A549 (cell line): ENCODE measurements around the gene PCGF3. TPM values are rescaled to one million over a fixed set of nuclear protein-coding genes. Genes with fewer than 3 reads are reported as not detected.

Source experiments
- ATAC-seq, 2 experiments: fragments of 200-7000 bp in 1 of 2; fragments of >200 bp in 1 of 2; cut with Nextera tagmentation in 1 of 2; cut with Tn5 transposase in 1 of 2; 3 replicates each; pipeline versions ENCODE4 v1.8.0 to v1.9.1; 2018 to 2020; ENCODE audit warnings: mild to moderate bottlenecking in 1 of 2, moderate library complexity in 1 of 2
- CTCF ChIA-PET: fragments of 300-600 bp; sonication (Branson Sonifier 250); formaldehyde crosslinking; extraction: SDS; loops from one replicate; lab custom pipeline; 2021; ENCODE audit warnings: antibody characterized with exemption, inconsistent platforms; lab: Yijun Ruan, JAX
- POLR2A ChIA-PET: fragments of 350-600 bp; formaldehyde crosslinking; extraction: SDS; loops from one replicate; lab custom pipeline; 2021; ENCODE audit warnings: antibody characterized with exemption, inconsistent platforms; lab: Yijun Ruan, JAX
- DNase-seq, 2 experiments: peaks; one replicate each; pipeline versions ENCODE4 v3.0.0 to v3.0.0-alpha.2; 2011 to 2016; ENCODE audit warnings: low read depth in 1 of 2, low spot score in 1 of 2
- FAIRE-seq: peaks from 2 replicates; lab custom pipeline; 2011; peaks lifted over from hg19 to GRCh38; lab: Jason Lieb, UNC
- H3K27ac ChIP-seq, 2 experiments: fragments of >200 bp; sonication (Bioruptor Twin); formaldehyde crosslinking; 3 replicates each; pipeline ENCODE4 v1.5.1; 2016 to 2017
- H3K4me1 ChIP-seq: fragments of >200 bp; sonication (Bioruptor Twin); formaldehyde crosslinking; 3 replicates; pipeline ENCODE4 v1.6.1; 2016
- H3K4me2 ChIP-seq: fragments of >200 bp; sonication (Bioruptor Twin); formaldehyde crosslinking; 3 replicates; pipeline ENCODE4 v1.6.1; 2016
- H3K4me3 ChIP-seq: fragments of >200 bp; sonication (Bioruptor Twin); formaldehyde crosslinking; 3 replicates; pipeline ENCODE4 v1.5.1; 2016
- H3K9me3 ChIP-seq: fragments of >200 bp; sonication (Bioruptor Twin); formaldehyde crosslinking; 3 replicates; pipeline ENCODE4 v1.6.1; 2016
- BHLHE40 ChIP-seq: IDR thresholded peaks from 2 replicates; pipeline ENCODE4 v1.6.1; 2012; ENCODE audit warnings: low read depth, low read length, inconsistent platforms
- CBX8 ChIP-seq: fragments of 200-600 bp; sonication (generic); IDR thresholded peaks from 2 replicates; pipeline ENCODE4 v1.6.1; 2016
- CHD4 ChIP-seq: fragments of 200-600 bp; sonication (generic); IDR thresholded peaks from 2 replicates; pipeline ENCODE4 v1.6.1; 2016; ENCODE audit warnings: antibody characterized with exemption, mild to moderate bottlenecking, borderline replicate concordance
- EHF ChIP-seq: fragments of 250-450 bp; sonication (Bioruptor Pico); IDR thresholded peaks from 2 replicates; pipeline ENCODE4 v1.5.0; 2020; ENCODE audit warnings: mild to moderate bottlenecking
- EP300 ChIP-seq, 2 experiments: fragments of >200 bp; sonication (Bioruptor Twin); formaldehyde crosslinking; IDR thresholded peaks; 2 replicates in 1 of 2; 3 replicates in 1 of 2; pipeline ENCODE4 v1.6.1; 2016 to 2017
- FOSB ChIP-seq: fragments of 250-450 bp; sonication (Bioruptor Pico); IDR thresholded peaks from 2 replicates; pipeline ENCODE4 v1.5.0; 2020; ENCODE audit warnings: mild to moderate bottlenecking, moderate library complexity
- FOSL2 ChIP-seq, 2 experiments: fragments of 450-650 bp in 1 of 2; fragments of >200 bp in 1 of 2; sonication (Bioruptor Twin) in 1 of 2; formaldehyde crosslinking; IDR thresholded peaks; 2 replicates each; pipeline versions ENCODE4 v1.5.0 to v1.6.1; 2016 to 2020; ENCODE audit warnings: mild to moderate bottlenecking in 1 of 2, moderate library complexity in 1 of 2
- GATA3 ChIP-seq: IDR thresholded peaks from 2 replicates; pipeline ENCODE4 v1.6.1; 2012; ENCODE audit warnings: borderline replicate concordance
- JUN ChIP-seq, 2 experiments: fragments of >200 bp; sonication (Bioruptor Twin); formaldehyde crosslinking; IDR thresholded peaks; 2 replicates in 1 of 2; 3 replicates in 1 of 2; pipeline ENCODE4 v1.6.1; 2016 to 2017
- JUNB ChIP-seq: fragments of >200 bp; sonication (Bioruptor Twin); formaldehyde crosslinking; IDR thresholded peaks from 2 replicates; pipeline ENCODE4 v1.6.1; 2016
- MAFK ChIP-seq: fragments of 450-650 bp; IDR thresholded peaks from 2 replicates; pipeline ENCODE4 v1.6.1; 2014; ENCODE audit not compliant: partially characterized antibody
- MYC ChIP-seq: IDR thresholded peaks from 2 replicates; pipeline ENCODE4 v1.6.1; 2012; ENCODE audit warnings: mild to moderate bottlenecking, inconsistent platforms, low read length, improper control_type of control experiment, borderline replicate concordance
- NR3C1 ChIP-seq: fragments of >200 bp; sonication (Bioruptor Twin); formaldehyde crosslinking; IDR thresholded peaks from 3 replicates; pipeline ENCODE4 v1.6.1; 2017
- PBX3 ChIP-seq: IDR thresholded peaks from 2 replicates; pipeline ENCODE4 v1.6.1; 2012
- PHF8 ChIP-seq: fragments of 200-600 bp; sonication (generic); IDR thresholded peaks from 2 replicates; pipeline ENCODE4 v1.6.1; 2016; ENCODE audit warnings: low read depth, mild to moderate bottlenecking, antibody characterized with exemption, moderate library complexity, borderline replicate concordance
- POLR2A ChIP-seq: IDR thresholded peaks from 2 replicates; pipeline ENCODE4 v1.6.1; 2012; ENCODE audit warnings: mild to moderate bottlenecking, low read length
- POLR2AphosphoS2 ChIP-seq: conservative IDR thresholded peaks from 2 replicates; pipeline ENCODE4 v1.6.1; 2012; ENCODE audit warnings: low read length, improper control_type of control experiment, inconsistent platforms
- RAD21 ChIP-seq, 2 experiments: fragments of >200 bp in 1 of 2; sonication (Bioruptor Twin) in 1 of 2; formaldehyde crosslinking in 1 of 2; IDR thresholded peaks in 1 of 2; conservative IDR thresholded peaks in 1 of 2; 2 replicates in 1 of 2; 3 replicates in 1 of 2; pipeline ENCODE4 v1.6.1; 2012 to 2018; ENCODE audit warnings: inconsistent platforms in 1 of 2
- RARB ChIP-seq: fragments of 250-450 bp; sonication (Bioruptor Pico); IDR thresholded peaks from 2 replicates; pipeline ENCODE4 v1.8.0; 2021; ENCODE audit warnings: mild to moderate bottlenecking, moderate library complexity
- SMC3 ChIP-seq: fragments of >200 bp; sonication (Bioruptor Twin); formaldehyde crosslinking; IDR thresholded peaks from 3 replicates; pipeline ENCODE4 v1.6.1; 2018; ENCODE audit warnings: inconsistent platforms
- TFCP2L1 ChIP-seq: fragments of 250-450 bp; sonication (Bioruptor Pico); IDR thresholded peaks from 2 replicates; pipeline ENCODE4 v1.5.0; 2021; ENCODE audit warnings: mild to moderate bottlenecking
- TP53 ChIP-seq: fragments of 250-450 bp; sonication (Bioruptor Pico); IDR thresholded peaks from 2 replicates; pipeline ENCODE4 v1.5.0; 2021; ENCODE audit warnings: mild to moderate bottlenecking, moderate library complexity
- ZFP36 ChIP-seq: fragments of 450-650 bp; IDR thresholded peaks from 2 replicates; pipeline ENCODE4 v1.6.1; 2014; ENCODE audit warnings: borderline replicate concordance; ENCODE audit not compliant: partially characterized antibody
- WGBS: methylation state at CpG from one replicate; pipeline ENCODE4 v1.1.6; 2017; ENCODE audit errors: missing lambda C conversion rate; 5-methylcytosine and 5-hydroxymethylcytosine counted together
- polyA plus RNA-seq, 4 experiments: library from polyadenylated mRNA; depleted of rRNA in 3 of 4; stranded (reverse); fragments of >200 nt; fragmentation: RNase III in 1 of 4; extraction: RNeasy Plus Mini Kit Qiagen cat#74134 plus additional on column Dnase treatment in 1 of 4; gene quantifications; 2 replicates in 3 of 4; 3 replicates in 1 of 4; pipeline ENCODE4 v1.2.3, GENCODE V29; 2011 to 2017
- TF ChIP-seq, protein P1 (sequence below): fragments of 450-650 bp; IDR thresholded peaks from 2 replicates; pipeline ENCODE4 v1.6.1; 2014; ENCODE audit warnings: antibody characterized with exemption
- TF ChIP-seq, protein P2 (sequence below): IDR thresholded peaks from 2 replicates; pipeline ENCODE4 v1.6.1; 2012; ENCODE audit warnings: low read depth, borderline replicate concordance
- TF ChIP-seq, protein P3 (sequence below): fragments of 250-450 bp; sonication (Bioruptor Pico); IDR thresholded peaks from 2 replicates; pipeline ENCODE4 v1.5.0; 2021; ENCODE audit warnings: mild to moderate bottlenecking, moderate library complexity, borderline replicate concordance
- TF ChIP-seq, protein P4 (sequence below): fragments of >200 bp; sonication (Bioruptor Twin); formaldehyde crosslinking; IDR thresholded peaks from 3 replicates; pipeline ENCODE4 v1.6.1; 2016
- TF ChIP-seq, protein P5 (sequence below): IDR thresholded peaks from 2 replicates; pipeline ENCODE4 v1.6.1; 2012

Gene PCGF3
- polyA plus RNA-seq, 2 of the 4 experiments (the other 2 are of a cell fraction) = 15.9 to 21.0 TPM

DNA sequence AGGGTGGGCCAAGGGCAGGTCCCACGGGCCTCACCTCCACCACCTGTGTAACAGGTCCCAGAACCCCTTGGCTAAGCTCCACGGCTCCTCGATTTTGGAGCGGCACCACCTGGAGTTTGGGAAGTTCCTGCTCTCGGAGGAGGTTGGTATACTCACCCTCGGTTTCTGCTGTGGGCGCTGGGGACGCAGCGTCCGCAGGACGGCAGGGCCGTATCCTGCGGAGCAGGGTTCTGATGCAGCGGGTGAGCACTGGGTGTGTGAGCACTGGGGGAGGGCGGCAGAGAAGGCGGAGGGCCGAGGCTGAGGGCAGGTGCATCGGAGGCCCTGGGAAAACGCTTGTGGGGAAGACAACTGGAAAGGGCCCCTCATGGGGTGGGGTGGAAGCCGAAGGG lies 42.6 kb upstream of the PCGF3 start:
- POLR2A ChIA-PET = no interaction called here

GRCh38 chr4:663438-664428 lies 41.9 kb upstream of the PCGF3 start:
- H3K4me3 ChIP-seq = no peak overlapping the region
- no peak for FAIRE-seq
- POLR2A ChIA-PET = interaction anchor here (1.5 kb wide), 1 partner anchor 11 kb away, joined by 4 read pairs; the partner anchor contains the start of genes ATP5ME and MYL5
- TF ChIP-seq ZFP36 (no peak), MYC (no peak), JUN (IDR thresholded peaks at IDR 0.05) (no peak), FOSL2 (IDR thresholded peaks at IDR 0.05) (no peak), FOSL2 (CRISPR knock-in tag; IDR thresholded peaks at IDR 0.05) (no peak), PBX3 (no peak), TFCP2L1 (CRISPR knock-in tag) (no peak), PHF8 (no peak), MAFK (no peak)
- TF ChIP-seq, protein P1, sequence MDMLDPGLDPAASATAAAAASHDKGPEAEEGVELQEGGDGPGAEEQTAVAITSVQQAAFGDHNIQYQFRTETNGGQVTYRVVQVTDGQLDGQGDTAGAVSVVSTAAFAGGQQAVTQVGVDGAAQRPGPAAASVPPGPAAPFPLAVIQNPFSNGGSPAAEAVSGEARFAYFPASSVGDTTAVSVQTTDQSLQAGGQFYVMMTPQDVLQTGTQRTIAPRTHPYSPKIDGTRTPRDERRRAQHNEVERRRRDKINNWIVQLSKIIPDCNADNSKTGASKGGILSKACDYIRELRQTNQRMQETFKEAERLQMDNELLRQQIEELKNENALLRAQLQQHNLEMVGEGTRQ = no peak
- TF ChIP-seq, protein P2, sequence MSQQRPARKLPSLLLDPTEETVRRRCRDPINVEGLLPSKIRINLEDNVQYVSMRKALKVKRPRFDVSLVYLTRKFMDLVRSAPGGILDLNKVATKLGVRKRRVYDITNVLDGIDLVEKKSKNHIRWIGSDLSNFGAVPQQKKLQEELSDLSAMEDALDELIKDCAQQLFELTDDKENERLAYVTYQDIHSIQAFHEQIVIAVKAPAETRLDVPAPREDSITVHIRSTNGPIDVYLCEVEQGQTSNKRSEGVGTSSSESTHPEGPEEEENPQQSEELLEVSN = no peak
- TF ChIP-seq, protein P3, sequence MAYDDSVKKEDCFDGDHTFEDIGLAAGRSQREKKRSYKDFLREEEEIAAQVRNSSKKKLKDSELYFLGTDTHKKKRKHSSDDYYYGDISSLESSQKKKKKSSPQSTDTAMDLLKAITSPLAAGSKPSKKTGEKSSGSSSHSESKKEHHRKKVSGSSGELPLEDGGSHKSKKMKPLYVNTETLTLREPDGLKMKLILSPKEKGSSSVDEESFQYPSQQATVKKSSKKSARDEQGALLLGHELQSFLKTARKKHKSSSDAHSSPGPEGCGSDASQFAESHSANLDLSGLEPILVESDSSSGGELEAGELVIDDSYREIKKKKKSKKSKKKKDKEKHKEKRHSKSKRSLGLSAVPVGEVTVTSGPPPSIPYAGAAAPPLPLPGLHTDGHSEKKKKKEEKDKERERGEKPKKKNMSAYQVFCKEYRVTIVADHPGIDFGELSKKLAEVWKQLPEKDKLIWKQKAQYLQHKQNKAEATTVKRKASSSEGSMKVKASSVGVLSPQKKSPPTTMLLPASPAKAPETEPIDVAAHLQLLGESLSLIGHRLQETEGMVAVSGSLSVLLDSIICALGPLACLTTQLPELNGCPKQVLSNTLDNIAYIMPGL (CRISPR knock-in tag) = no peak
- TF ChIP-seq, protein P4, sequence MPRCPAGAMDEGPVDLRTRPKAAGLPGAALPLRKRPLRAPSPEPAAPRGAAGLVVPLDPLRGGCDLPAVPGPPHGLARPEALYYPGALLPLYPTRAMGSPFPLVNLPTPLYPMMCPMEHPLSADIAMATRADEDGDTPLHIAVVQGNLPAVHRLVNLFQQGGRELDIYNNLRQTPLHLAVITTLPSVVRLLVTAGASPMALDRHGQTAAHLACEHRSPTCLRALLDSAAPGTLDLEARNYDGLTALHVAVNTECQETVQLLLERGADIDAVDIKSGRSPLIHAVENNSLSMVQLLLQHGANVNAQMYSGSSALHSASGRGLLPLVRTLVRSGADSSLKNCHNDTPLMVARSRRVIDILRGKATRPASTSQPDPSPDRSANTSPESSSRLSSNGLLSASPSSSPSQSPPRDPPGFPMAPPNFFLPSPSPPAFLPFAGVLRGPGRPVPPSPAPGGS = no peak
- TF ChIP-seq, protein P5, sequence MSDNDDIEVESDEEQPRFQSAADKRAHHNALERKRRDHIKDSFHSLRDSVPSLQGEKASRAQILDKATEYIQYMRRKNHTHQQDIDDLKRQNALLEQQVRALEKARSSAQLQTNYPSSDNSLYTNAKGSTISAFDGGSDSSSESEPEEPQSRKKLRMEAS = no peak
- H3K9me3 ChIP-seq = no peaks in the 10 kb centered on the region; the same call in 2 of the 3 replicates
- H3K4me2 ChIP-seq = no peak overlapping the region
- H3K4me1 ChIP-seq = no peaks in the 10 kb centered on the region
- ATAC-seq = no peak
- CTCF ChIA-PET = no interaction called here
- WGBS = 29% methylated on average over 17 of the region's 80 CpGs
- H3K27ac ChIP-seq = no peak overlapping the region
- no peak for DNase-seq

More for the DNA sequence above, 42.6 kb upstream of the PCGF3 start:
- ATAC-seq (no peak), DNase-seq (no peak), FAIRE-seq (no peak)
- H3K4me1 ChIP-seq = no peaks in the 10 kb centered on the region
- CTCF ChIA-PET = no interaction called here
- 17% methylated on average over 1 of the region's 20 CpGs for WGBS
- no peak overlapping the region for H3K27ac ChIP-seq
- no peak for TF ChIP-seq POLR2AphosphoS2
- TF ChIP-seq GATA3 = no peak
- TF ChIP-seq SMC3 = no peak
- no peak for TF ChIP-seq BHLHE40
- no peak for TF ChIP-seq TP53 (CRISPR knock-in tag)
- TF ChIP-seq CHD4 = no peak
- no peak for TF ChIP-seq NR3C1
- TF ChIP-seq JUNB = no peak
- no peak for TF ChIP-seq FOSB (CRISPR knock-in tag)
- no peak for TF ChIP-seq RAD21 (conservative IDR thresholded peaks at IDR 0.05 in 1 of 2, IDR thresholded peaks at IDR 0.05 in 1 of 2)
- no peak for TF ChIP-seq RARB (CRISPR knock-in tag)
- TF ChIP-seq, protein P4 = no peak
- TF ChIP-seq POLR2A = no peak
- TF ChIP-seq PBX3 = no peak
- TF ChIP-seq CBX8 = no peak
- no peak for TF ChIP-seq EP300 (IDR thresholded peaks at IDR 0.05)
- no peak for TF ChIP-seq EHF
- no peak for TF ChIP-seq TFCP2L1 (CRISPR knock-in tag)
- no peaks in the 10 kb centered on the region; the same call in 2 of the 3 replicates for H3K9me3 ChIP-seq
- H3K4me3 ChIP-seq = no peak overlapping the region
- no peak overlapping the region for H3K4me2 ChIP-seq
